Measurements from ENCODE around the gene EYA2. TPM values are rescaled to one million over a fixed set of nuclear protein-coding genes. Genes with fewer than 3 reads are reported as not detected.

Gene EYA2
- total RNA-seq, 1 donor from 2014 or later, result not detected

- no peak for DNase-seq (ENCODE audit: extremely low read depth, low read depth, low spot score)
These were observed 203.3 kb downstream of the EYA2 start for GRCh38 chr20:47097691-47098622.

GRCh38 chr20:47099093-47099492 is 204.4 kb downstream of the EYA2 start:
- no peak for DNase-seq (ENCODE audit: extremely low read depth, low read depth, low spot score)

GRCh38 chr20:47099825-47100441 is 205.3 kb downstream of the EYA2 start:
- DNase-seq (ENCODE audit: extremely low read depth, low read depth, low spot score), result no peak

GRCh38 chr20:47102629-47103028 is 208.0 kb downstream of the EYA2 start:
- no peak for DNase-seq (ENCODE audit: extremely low read depth, low read depth, low spot score)

- no peak for DNase-seq (ENCODE audit: extremely low read depth, low read depth, low spot score)
These were observed 212.1 kb downstream of the EYA2 start for GRCh38 chr20:47106786-47107185.

- DNase-seq (ENCODE audit: extremely low read depth, low read depth, low spot score), result no peak
These were observed 214.4 kb downstream of the EYA2 start for GRCh38 chr20:47108994-47109393.

GRCh38 chr20:47110819-47111218 is 216.2 kb downstream of the EYA2 start:
- DNase-seq (ENCODE audit: extremely low read depth, low read depth, low spot score), result no peak

GRCh38 chr20:47111576-47111975 is 216.9 kb downstream of the EYA2 start:
- no peak for DNase-seq (ENCODE audit: extremely low read depth, low read depth, low spot score)

GRCh38 chr20:47113362-47114109 is 218.9 kb downstream of the EYA2 start:
- DNase-seq (ENCODE audit: extremely low read depth, low read depth, low spot score), result no peak

GRCh38 chr20:47115694-47116093 is 221.1 kb downstream of the EYA2 start:
- DNase-seq (ENCODE audit: extremely low read depth, low read depth, low spot score), result no peak

GRCh38 chr20:47117371-47117770 is 222.7 kb downstream of the EYA2 start:
- DNase-seq (ENCODE audit: extremely low read depth, low read depth, low spot score), result no peak

GRCh38 chr20:47117773-47118172 is 223.1 kb downstream of the EYA2 start:
- no peak for DNase-seq (ENCODE audit: extremely low read depth, low read depth, low spot score)

GRCh38 chr20:47118206-47118605 is 223.6 kb downstream of the EYA2 start:
- DNase-seq (ENCODE audit: extremely low read depth, low read depth, low spot score), result no peak

GRCh38 chr20:47118641-47119040 is 224.0 kb downstream of the EYA2 start:
- no peak for DNase-seq (ENCODE audit: extremely low read depth, low read depth, low spot score)

- no peak for DNase-seq (ENCODE audit: extremely low read depth, low read depth, low spot score)
These were observed 225.8 kb downstream of the EYA2 start for GRCh38 chr20:47120346-47120936.

GRCh38 chr20:47122560-47122959 is 227.9 kb downstream of the EYA2 start:
- DNase-seq (ENCODE audit: extremely low read depth, low read depth, low spot score), result no peak

GRCh38 chr20:47124181-47124717 is 229.6 kb downstream of the EYA2 start:
- DNase-seq (ENCODE audit: extremely low read depth, low read depth, low spot score), result no peak

- no peak for DNase-seq (ENCODE audit: extremely low read depth, low read depth, low spot score)
These were observed 230.8 kb downstream of the EYA2 start for GRCh38 chr20:47125508-47125757.

- DNase-seq (ENCODE audit: extremely low read depth, low read depth, low spot score), result no peak
These were observed 231.3 kb downstream of the EYA2 start for GRCh38 chr20:47125758-47126591.

- no peak for DNase-seq (ENCODE audit: extremely low read depth, low read depth, low spot score)
These were observed 232.1 kb downstream of the EYA2 start for GRCh38 chr20:47126709-47127108.

Data from glomerular endothelial cell (primary cell).